Measurements from ENCODE around the gene C22orf15.
"Not testable (repeated sequence)": the region's sequence is repeated elsewhere in the genome, so short reads cannot be mapped to it uniquely, and the experiment has no call there.

The C22orf15 gene, protein sequence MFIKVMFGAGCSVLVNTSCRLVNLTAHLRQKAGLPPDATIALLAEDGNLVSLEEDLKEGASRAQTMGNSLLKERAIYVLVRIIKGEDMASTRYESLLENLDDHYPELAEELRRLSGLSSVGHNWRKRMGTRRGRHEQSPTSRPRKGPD

DNA sequence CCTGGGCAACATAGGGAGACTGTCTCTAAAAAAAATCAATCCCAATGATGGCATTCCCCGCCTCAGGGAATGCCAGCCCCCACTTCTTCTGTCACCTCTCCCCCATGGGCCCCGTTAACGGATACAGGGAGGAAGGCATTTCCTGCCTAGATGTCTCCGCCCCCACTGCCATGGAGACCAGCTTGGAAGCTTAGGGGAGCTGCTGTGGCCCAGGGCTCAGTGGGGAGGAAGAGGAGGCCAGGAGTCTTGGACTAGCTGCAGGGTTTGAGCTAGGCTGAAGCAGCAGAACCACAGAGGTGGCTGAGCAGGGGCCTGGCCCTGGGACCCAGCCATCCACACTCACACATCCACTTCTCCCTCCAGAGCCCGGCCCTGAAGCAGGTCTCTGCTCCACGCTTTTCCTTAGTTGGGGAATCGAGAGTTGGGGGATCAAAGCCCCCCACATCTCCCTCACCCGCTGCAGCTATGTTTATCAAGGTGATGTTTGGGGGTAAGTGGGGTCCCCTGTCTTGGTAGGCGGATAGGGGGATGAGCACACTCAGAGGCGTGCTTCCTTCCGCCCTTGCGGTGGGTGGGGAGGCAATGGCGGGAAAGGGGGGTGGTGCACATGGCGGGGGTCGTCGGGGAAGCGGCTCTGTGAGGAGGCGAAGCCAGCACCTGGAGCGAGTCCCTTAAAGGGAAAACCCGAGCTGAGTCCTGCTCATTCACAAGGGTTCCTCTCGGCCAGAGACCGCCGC, at the start of gene C22orf15:
Gene C22orf15 (plus strand): TSS at position 149 of the 737 bp plus-strand sequence. CDS start 317 bp downstream, at position 466.
- DNase-seq, result peak; percentile 48

DNA sequence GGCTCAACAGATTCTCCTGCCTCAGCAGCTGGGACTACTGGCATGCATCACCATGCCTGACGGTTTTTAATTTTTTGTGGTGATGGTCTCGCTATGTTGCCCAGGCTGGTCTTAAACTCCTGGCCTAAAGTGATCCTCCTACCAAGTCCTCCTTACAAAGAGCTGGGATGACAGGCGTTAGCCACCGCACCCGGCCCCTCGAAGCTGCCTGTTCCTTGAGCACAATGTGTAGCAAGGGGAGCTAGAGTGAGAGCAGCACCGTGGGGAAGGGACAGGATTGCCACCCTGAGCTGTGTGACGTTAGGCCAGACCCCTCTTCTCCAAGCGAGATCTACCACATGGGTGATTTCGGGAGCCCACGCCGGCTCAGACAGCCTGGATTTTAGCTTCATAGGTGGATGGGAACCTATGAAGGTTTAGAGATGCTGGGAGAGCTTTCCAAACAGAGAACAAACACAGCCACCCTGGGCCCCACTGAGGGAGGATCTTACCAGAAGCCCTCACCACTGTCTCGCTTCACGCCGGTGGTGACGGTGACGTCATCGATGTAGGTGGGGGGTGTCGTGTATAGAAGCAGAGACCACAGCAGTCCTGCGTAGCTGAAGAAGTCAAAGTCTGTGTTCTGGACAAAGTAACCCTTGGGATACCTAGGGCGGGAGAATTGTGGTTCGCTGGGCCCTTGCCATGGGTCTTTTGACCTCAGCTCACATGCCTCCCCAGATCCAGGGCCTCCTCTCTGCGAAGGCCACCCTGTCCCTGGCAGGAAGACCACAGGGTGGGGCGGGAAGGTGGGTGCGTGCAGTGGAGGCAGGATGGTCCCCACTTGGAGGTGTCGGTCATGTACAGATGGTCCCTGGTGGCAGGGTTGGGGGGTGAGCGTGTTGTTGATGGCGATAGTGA, 48.8 kb upstream of the C22orf15 start:
- DNase-seq, result no peak

DNA sequence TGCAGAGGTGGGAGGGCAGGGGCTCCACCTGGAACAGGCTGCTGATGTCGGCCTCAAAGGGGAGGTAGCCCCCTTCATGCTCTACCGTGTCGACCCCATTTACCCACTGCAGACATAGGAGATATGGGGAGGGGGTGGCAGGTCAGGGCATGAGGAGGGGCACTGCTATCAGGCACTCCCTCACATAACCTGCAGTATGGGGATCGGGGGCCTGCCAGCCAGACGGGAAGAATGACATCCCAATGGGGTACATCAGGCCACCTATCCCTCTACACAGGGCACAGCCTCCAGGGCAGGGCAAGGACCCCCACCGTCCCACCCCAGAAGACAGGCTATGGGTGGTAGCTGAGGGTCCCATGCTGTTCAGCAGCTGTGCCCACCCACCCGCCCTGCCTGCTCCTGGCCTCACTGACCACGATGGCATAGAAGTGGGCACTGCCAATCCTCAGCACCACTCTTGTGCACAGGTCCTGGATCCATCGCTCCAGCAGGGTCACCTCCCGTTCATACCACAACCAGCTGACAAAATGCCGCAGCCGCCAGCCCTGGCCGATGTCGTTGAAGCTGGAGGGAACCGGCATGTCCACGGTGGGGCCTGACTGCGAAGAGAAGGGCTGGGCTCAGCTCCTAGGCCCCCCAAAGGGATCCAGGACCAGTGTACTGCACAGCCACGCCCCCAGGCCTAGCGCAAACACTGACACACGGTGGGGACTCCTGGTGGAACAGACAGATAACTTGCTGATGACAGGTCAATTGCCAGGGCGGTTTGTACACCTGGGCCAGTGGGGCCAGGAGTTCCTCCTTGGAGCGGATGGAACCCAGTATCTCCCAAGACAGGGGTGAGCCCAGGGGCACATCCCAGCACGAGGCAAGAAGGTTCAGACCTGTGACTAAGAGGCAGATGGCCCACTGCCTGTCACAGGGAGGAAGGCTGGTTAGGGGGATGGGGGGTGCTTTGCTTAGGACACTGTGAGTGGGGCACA, 47.9 kb upstream of the C22orf15 start:
- DNase-seq, result peak; percentile 40

DNA sequence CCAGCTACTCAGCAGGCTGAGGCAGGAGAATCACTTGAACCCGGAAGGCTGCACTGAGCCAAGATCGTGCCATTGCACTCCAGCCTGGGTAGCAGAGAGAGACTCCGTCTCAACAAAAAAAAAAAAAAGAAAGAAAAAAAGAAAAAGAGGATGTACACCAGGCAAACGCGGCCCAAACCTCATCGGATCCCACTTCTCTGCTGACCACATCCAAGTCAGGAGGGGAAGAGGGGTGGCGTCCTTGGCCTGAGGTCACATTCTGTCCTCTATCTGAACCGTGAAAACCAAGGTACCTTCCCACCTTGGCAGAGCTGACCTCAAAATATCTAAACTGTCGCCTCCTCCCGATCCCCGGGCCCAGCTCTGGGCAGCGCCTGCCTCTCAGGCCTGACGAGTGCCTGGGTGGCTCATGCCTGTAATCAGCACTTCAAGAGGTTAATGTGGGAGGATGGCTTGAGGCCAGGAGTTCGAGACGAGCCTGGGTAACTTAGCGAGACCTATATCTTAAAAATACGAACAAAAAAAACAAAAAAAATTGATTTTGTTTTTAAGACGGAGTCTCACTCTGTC, 46.9 kb upstream of the C22orf15 start:
- DNase-seq, result peak; percentile 52

DNA sequence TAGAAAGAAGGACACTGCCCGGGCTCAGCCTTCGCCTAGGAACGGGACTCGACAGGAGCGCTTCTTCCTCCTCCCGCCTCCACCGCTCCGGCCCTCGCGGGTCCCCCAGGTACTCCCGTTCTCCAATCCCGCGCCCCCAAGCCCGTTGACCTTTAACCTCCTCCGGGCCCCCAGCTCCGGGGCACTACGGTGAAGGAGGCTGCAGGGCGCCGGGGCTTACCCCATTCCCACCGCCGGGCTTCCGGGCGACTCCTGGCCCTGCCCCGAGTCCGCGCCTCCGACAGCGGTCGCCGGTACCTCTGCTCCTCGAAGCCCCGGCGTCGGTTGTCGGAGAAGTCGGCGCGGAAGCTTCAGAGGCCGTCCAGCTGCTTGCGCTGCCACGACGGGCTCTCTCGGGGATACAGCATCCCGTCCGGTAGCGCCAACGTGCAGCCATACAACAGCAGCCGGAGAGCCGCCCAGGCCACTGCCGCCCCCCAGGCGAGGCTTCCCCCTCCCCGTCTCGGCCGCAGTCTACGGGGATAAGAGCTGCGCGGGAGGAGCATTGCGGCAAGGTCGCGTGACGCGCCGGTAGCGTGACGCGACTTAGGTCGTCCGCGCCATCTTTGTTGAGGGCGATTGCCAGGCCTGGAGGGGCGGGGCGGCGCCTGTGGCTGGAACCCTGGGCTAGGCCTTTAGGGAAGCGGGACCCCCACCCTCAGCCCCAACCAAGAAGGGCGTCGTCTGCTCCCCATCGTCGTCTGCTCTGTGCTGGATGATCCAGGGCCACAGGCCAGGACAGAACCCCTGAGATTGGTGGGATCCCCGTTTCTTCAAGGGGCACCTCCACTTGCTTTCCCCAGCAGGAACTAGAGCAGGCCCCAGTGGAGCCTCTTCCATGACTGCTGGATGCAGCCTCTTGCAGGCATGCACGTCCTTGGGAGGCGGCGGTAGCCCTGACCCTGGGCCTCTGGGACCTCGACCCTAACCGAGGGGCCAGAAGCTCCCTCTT, 45.7 kb upstream of the C22orf15 start:
- peak; percentile 96 for DNase-seq

DNA sequence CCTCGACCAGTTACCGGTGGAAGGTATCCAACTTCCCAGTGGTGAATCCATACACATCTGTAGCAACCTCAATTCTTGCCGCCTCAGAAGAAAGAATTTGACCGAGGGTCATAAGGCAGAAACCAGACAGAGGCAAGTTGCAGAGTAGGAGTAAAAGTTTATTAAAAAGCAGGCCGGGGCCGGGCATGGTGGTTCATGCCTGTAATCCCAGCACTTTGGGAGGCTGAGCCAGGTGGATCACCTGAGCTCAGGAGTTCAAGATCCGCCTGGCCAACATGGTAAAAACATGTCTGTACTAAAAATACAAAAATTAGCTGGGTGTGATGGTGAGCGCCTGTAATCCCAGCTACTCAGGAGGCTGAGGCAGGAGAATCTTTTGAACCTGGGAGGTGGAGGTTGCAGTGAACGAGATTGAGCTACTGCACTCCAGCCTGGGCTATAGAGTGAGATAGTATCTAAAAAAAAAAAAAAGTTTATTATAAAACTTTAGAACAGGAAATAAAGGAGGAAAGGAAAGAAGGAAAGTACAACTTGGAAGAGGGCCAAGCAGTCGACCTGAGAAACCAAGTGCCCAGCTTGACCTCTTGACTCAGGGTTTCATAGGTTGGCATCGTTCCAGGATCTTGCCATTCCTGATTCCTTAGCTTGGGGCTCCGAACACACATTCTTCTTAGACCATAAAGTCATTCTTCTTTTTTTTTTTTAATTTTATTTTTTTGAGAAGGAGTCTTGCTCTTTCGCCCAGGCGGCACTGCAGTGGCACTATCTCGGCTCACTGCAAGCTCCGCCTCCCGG, 44.2 kb upstream of the C22orf15 start:
- no peak for DNase-seq

DNA sequence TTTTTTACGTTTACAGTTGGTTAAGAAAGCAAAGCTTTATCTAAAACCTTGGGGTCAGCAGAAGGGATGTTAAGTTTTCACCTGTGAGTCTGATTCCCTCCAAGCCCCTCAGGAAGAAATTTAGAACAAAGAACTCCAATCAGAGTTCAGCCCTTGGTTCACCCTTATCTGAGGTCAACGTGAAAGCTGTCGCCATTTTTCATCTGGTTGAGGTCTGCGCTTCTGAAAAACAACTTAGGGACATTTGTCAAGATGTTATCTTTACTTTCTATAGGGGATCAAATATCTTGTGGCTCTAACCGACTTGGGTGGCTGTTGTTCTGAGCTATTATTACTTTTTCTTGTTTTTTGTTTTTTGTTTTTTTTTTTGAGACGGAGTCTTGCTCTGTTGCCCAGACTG, 41.9 kb upstream of the C22orf15 start:
- no peak for DNase-seq

DNA sequence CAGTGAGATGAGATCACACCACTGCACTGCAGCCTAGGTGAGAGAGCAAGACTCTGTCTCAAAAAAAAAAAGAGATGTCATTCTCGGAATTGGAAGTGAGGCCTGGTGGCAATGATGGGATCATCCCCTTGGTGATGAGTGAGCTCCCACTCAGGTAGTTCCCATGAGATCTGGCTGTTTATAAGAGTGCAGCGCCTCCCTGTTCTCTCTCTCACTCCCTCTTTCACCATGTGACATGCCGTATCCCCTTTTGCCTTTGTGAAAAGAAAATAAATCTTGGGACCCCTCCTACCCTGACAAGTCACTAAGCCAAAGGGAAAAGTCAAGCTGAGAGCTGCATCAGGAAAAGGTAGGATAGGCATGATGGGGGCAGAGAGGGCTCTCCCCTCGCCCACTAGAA, 40.6 kb upstream of the C22orf15 start:
- DNase-seq, result no peak

DNA sequence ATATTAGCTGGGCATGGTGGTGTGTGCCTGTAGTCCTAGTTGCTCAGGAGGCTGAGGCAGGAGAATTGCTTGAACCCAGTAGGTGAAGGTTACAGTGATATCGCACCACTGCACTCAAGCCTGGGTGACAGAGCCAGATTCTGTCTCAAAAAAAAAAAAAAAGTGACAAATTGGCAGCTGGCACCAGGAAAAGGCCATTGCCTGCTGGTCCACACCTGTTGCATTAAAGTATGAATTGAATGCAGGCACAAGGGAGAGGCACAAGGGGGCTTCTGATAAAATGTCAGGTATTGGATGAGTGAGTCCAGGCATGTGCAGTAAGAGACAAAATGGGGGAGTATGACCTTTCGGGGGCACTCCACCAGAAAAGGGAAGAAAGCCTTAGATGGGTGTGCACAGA, 40.1 kb upstream of the C22orf15 start:
- DNase-seq, result no peak

DNA sequence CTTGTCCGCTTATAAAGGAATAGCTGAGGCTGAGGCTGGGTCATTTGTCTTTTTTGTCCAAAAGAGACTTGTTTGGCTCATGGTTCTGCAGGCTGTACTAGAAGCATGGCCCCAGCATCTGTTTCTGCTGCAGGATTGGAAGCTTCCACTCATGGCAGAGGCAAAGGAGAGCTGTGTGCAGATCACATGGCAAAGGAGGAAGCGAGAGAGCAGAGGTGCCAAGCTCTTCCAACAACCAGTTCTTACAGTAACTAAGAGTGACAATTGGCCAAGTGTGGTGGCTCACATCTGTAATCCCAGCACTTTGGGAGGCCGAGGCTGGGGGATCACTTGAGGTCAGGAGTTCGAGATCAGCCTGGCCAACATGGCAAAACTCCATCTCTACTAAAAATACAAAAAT, 34.7 kb upstream of the C22orf15 start:
- DNase-seq, result not testable (repeated sequence)

DNA sequence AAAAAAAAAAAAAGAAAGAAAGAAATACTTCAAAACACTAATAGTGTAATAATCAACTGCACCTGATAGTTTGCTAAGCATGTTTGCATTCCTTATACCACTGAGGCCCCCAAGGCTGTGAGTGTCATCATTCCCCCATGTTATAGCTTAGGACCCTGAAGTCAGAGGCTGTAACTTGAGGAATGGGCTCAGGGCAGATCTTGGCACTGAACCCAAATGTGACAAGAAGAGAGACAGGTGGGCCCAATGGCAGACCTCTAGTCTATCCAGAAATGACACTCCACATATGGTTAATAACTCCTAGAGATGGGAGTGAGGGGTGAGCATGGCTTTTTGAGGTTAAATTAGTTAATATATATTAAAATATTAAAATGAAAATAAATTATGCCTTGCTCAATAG, 25.1 kb upstream of the C22orf15 start:
- no peak for DNase-seq

DNA sequence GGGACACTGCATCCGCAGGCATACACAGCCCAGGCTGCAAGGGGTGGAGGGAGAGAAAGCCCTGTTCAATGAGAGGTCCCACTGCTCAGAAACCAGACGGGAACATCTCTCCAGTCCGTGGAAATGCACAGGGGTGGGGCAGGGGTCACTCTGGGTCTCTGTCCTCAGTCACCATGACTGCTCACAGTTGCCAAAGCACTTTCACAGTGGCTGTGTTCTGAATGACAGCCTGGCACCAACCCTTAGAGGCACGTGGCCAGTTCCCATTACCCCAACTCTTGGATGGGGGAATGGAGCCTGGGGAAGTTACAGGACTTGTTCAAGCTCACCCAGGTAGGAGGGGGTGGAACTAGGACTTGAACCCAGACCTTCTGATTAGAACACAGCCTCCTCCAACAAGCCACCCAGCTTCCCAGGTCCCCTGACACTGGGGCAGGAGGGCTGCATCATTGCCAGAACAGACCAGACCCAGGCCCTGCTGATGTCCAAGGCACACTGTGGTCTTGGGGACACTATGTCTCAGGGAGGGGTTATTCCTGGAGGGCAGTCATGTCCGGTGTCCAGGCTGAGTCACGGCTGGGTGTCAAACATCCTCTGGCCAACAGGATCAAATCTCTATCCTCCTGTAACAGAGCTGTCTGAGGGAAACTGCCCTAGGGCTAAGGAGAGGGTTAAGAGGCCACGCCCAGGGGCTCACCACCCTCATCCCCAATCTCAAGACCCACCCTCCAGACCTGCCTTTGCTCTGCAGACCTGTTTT, 20.1 kb upstream of the C22orf15 start:
- no peak for DNase-seq

DNA sequence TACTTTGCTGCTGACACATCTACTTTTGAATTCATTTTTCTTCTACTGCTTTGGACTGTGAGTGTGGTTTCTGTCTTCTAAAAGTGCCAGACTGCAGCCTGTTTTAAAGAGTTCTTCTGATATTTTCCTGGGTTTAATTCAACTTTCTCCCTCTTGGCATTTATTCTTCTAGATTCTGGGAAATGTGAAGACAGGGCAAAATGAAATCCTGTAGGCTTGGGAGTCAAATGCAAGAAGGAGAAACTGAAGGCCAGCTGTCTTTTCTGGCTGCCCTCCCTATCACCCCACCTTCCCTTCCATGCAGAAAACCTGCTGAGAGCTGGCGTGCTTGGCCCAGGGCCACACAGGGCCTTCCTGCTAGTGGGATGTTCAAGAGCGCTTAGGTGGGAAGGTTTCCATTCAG, 19.5 kb upstream of the C22orf15 start:
- no peak for DNase-seq

DNA sequence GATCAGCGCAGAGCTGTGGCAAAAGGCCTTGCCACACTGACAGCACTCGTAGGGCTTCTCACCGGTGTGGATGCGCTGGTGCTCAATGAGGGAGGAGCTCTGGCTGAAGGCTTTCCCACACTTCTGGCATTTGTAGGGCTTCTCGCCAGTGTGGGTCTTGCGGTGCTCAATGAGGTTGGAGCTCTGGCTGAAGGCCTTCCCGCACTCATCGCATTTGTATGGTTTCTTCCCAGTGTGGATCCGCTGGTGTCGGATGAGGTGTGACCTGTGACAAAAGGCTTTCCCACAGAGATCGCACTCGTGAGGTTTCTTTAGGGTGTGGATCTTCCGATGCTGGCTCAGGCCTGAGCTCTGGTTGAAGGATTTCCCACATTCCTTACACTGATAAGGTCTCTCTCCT, 18.8 kb upstream of the C22orf15 start:
- DNase-seq, result no peak

DNA sequence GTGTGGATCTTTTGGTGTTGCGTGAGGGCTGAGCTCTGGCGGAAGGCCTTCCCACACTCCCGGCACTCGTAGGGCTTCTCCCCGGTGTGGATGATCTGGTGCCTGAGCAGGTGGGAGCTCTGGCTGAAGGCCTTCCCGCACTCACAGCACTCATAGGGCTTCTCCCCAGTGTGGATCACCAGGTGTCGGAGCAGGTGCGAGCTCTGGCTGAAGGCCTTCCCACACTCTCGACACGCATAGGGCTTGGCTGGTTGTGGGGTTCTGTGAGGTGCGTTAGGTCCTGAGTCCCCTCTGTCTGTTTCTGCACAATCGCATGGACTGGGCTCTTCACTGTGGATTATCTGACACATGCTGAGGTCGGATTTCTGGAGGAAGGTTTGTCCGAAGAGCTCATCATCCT, 18.3 kb upstream of the C22orf15 start:
- DNase-seq, result no peak

DNA sequence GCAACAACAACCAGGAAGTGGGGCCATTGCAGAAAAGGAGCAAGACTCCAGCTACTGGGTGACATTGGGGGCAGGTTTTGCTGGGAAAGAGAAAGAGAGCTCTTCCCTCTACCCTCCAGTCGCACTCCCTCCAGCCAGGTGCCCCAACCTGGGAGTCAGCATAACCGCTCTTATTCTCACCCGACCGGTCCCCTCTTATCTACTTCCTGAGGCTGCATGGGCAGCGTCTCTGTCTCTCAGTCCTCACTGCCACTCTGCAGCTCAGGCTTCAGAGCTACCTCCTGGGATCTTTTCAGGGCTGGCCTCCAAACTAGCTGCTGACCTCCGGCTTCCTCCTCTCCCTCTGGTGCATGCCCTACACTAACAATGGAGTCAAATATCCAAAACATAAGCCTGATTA, 17.0 kb upstream of the C22orf15 start:
- peak; percentile 53 for DNase-seq

DNA sequence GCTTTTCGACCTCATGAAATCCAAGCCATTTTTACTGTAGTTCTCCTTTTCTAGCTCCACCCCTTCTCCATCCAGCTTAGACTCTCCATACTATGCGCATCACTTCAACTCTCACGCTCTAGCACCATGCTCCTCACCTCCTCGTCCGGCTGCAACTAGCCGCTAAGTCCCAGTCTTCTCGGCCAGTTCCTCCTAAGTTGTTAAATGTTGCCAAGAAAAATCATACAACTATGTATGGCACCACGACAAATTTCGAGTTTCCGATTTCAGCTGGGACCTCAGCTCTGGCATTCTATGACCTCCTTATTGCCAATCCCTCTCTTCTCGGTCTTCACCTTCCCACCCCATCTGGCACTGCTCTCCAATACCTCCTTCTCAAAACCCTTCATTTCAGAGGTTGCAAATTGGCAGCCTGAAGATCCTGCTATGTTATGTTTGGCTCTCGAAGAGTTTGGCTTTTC, 12.9 kb upstream of the C22orf15 start:
- DNase-seq, result no peak

DNA sequence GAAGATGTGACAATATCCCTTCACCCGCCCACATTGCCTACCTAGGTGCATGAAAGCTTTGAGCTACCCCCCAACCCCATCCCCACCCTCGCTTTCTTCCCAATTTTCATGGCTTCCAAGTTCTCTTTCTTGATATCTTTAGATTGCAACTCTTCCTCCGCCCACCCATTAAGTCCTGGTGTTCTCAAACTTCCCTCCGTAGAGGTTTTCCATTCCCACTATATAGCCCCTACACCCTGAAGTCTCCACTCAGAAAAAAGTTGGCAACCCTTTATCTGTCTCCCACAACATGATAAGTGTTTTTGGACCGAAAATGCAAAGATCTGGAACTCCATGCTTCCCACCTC, 12.4 kb upstream of the C22orf15 start:
- no peak for DNase-seq
